ENCODE data around the gene MSI1.
A peak's percentile ranks its signal among the peaks of the same experiment; 100 is the strongest.

DNA sequence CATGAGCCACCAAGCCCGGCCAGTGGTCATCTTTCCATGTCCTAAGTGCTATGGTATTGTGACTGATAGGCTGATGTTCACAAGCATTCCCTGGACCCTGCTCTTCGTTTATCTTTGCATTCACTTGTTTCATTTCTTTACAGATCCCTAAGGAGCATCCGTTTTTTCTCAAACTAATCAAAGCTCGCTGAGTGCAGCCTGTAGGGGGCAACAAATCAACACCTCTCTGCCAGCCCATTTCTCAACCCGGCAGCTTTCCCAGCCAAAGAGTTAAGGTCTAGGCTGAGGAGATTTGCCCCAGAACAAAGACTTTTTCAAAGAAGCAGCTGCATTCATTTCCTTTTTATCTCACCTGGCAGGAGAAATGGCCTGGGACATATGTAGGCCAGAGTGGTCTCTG is 54.7 kb downstream of the MSI1 start:
- TF ChIP-seq, protein P1, sequence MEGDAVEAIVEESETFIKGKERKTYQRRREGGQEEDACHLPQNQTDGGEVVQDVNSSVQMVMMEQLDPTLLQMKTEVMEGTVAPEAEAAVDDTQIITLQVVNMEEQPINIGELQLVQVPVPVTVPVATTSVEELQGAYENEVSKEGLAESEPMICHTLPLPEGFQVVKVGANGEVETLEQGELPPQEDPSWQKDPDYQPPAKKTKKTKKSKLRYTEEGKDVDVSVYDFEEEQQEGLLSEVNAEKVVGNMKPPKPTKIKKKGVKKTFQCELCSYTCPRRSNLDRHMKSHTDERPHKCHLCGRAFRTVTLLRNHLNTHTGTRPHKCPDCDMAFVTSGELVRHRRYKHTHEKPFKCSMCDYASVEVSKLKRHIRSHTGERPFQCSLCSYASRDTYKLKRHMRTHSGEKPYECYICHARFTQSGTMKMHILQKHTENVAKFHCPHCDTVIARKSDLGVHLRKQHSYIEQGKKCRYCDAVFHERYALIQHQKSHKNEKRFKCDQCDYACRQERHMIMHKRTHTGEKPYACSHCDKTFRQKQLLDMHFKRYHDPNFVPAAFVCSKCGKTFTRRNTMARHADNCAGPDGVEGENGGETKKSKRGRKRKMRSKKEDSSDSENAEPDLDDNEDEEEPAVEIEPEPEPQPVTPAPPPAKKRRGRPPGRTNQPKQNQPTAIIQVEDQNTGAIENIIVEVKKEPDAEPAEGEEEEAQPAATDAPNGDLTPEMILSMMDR (IDR thresholded peaks at IDR 0.05 in 2 of 3, conservative IDR thresholded peaks at IDR 0.05 in 1 of 3; ENCODE audit: borderline replicate concordance in 1 of 3, insufficient read depth in 1 of 3, low read depth in 2 of 3, low read length in 2 of 3) = peak; percentile 41 to 75 (median 71); a peak in 5 of 6 replicates
- TF ChIP-seq SP1 (IDR thresholded peaks at IDR 0.05; ENCODE audit: low read depth) = no peak
- no peak for TF ChIP-seq ATF3 (IDR thresholded peaks at IDR 0.05)
